GM19455 (cell line): ENCODE data around the gene PNMA8A.
"Not testable (repeated sequence)": the region's sequence is repeated elsewhere in the genome, so short reads cannot be mapped to it uniquely, and the experiment has no call there.

Experiments
- ATAC-seq: cut with Tn5 transposase; IDR thresholded peaks from one replicate; pipeline ENCODE4 v1.9.1; 2021; ENCODE audit not compliant: unreplicated experiment

The PNMA8A gene, protein sequence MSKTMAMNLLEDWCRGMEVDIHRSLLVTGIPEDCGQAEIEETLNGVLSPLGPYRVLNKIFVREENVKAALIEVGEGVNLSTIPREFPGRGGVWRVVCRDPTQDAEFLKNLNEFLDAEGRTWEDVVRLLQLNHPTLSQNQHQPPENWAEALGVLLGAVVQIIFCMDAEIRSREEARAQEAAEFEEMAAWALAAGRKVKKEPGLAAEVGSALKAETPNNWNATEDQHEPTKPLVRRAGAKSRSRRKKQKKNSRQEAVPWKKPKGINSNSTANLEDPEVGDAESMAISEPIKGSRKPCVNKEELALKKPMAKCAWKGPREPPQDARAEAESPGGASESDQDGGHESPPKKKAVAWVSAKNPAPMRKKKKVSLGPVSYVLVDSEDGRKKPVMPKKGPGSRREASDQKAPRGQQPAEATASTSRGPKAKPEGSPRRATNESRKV

GRCh38 chr19:46471116-46471733, at the start of gene PNMA8A:
Gene PNMA8A (minus strand): TSS chr19:46471563. CDS start chr19:46471035, 528 bp downstream.
- no peak for ATAC-seq

DNA sequence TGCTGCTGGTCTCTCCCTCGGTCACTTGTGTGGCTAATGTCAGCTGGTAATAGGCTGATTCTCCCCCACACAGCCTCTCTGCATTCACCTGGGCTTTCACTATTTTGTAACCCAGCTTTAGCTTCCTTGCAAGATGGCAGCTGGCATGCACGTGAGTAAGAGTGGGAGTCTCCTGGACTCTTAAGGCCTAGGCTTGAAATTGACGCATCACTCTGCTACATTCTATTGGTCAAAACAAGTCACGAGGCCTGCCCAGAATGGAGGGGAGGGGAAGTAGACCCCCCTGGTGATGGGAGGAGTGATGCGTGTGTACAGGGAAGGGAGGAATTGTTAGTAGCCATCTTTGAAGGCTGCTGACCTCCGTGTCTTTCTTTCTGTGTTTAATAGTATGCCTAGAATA, 49.3 kb upstream of the PNMA8A start:
- ATAC-seq = no peak

GRCh38 chr19:46517471-46517870, 46.1 kb upstream of the PNMA8A start:
- ATAC-seq = no peak

- ATAC-seq = no peak
These were observed 44.6 kb upstream of the PNMA8A start for GRCh38 chr19:46515879-46516350.

DNA sequence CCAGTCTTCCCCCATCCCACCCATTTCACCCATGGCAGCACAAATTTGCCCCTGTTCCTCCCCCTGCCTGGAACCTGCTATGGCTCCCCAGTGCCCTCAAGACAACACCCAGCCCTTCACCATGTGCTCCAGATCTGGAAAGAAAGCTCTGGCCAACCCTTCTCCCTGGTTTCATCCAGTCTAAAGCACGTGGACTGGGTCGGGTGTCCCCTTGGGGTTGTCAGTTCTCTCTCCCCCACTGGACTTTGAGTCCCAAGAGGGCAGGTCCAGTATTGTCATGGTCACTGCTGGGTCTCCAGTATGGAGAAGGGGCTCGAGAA, 43.9 kb upstream of the PNMA8A start:
- ATAC-seq = no peak

DNA sequence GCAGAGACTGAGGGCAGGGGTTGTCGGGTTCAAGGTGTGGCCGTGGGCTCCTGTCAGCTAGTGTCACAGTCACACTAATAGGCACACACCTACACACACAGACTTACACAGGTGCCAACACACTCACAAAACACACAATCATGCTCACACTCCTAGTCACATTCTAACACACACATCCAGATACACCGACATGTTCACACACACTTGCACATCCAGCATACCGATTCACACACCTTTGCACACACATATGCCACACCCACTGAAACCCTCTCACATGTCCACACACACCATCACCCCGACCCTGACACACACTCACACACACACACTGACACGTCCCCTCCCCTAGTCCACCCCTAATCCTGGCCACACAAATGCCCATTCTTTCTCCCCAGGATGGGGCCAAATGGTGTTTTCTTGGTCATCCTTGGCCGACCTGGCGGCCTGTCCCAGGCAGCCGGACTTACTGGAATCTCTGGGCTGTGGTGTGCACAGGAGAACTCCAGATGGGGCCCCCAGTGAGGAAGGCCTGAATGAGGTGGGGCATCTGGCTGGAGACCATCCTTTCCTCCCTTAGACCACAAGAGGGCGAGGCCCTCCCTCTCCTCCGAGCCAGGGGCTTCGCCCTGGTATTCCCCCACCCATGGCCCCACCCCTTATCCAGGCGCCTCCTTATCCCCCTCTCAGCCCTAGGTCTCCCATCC, 43.4 kb upstream of the PNMA8A start:
- ATAC-seq = no peak

GRCh38 chr19:46513461-46514236, 42.3 kb upstream of the PNMA8A start:
- no peak for ATAC-seq

DNA sequence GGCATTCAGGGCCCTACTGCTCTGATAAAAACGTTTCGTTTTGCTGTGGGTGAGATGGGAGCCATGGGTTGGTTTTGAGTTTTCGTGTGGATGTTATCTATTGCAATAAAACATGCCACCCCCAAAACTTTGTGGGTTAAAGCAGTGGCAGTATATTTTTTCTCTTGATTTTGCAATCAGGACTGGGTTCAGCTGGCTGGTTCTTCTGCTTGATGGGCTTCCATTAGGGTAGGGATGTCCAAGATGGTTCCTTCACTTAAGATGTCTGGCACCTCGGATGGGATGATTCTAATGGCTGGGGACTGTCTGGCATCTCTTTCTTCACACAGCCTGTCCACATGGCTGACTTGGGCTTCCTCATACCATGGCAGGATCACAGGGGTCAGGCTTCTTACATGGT, 39.9 kb upstream of the PNMA8A start:
- ATAC-seq = no peak

DNA sequence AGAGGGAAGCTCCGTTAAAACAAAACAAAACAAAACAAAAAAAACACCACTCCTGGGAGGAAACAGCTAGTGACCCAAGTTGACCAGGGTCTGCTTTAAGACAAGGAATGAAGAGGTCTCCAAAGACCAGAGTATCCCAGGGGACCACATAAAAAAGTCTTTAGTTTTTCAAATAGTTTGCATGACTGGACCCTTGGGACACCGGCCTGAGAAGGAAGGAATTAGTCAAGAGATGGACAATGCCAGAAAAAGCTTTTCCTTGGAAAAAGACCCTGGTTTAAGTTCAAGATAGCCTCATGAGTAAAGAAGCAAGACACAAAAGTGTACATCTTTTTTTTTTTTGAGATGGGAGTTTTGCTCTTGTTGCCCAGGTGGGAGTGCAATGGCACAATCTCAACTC, 36.8 kb upstream of the PNMA8A start:
- ATAC-seq = no peak

- no peak for ATAC-seq
These were observed 32.6 kb upstream of the PNMA8A start for GRCh38 chr19:46503848-46504453.

- ATAC-seq = no peak
These were observed 31.5 kb upstream of the PNMA8A start for GRCh38 chr19:46502891-46503290.

- ATAC-seq = no peak
These were observed 28.3 kb upstream of the PNMA8A start for GRCh38 chr19:46499692-46500091.

GRCh38 chr19:46497773-46498172, 26.4 kb upstream of the PNMA8A start:
- ATAC-seq = no peak

DNA sequence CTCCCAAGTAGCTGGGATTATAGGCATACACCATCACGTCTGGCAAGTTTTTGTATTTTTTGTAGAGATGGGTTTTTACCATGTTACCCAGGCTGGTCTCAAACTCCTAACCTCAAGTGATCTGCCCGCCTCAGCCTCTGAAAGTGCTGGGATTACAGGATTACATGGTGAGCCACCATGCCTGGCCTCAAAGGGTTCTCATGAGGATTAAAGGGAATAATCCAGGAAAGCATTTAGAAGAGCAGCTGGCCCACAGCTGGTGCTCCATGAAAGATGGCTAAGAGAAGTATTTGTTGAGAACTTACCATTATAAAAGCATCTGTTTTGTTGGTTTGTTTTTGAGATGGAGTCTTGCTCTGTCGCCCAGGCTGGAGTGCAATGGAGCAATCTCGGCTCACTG, 25.5 kb upstream of the PNMA8A start:
- ATAC-seq = not testable (repeated sequence)

- no peak for ATAC-seq
These were observed 24.9 kb upstream of the PNMA8A start for GRCh38 chr19:46496304-46496703.

DNA sequence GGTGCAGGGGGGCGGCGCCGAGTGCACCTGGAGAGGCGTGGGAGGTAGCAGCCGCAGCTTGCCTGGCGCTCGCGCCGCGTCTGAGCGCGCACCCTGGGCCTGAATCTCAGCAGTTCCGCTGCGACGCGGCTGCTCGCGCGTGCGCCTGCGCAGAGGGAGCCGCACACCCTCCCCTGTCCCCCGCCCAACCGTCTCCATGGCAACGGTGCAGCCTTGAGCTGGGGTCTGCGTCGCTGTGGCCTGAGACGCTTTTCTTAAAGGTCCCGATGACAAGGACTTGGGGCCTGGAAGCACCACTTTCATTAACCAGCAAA, 24.4 kb upstream of the PNMA8A start, which contains the start of gene PNMA8B:
Gene PNMA8B (minus strand): TSS at position 82 of the 314 bp plus-strand sequence. CDS start 402 bp downstream, outside the sequence.
- no peak for ATAC-seq

- no peak for ATAC-seq
These were observed 23.8 kb upstream of the PNMA8A start for GRCh38 chr19:46494941-46495785.

DNA sequence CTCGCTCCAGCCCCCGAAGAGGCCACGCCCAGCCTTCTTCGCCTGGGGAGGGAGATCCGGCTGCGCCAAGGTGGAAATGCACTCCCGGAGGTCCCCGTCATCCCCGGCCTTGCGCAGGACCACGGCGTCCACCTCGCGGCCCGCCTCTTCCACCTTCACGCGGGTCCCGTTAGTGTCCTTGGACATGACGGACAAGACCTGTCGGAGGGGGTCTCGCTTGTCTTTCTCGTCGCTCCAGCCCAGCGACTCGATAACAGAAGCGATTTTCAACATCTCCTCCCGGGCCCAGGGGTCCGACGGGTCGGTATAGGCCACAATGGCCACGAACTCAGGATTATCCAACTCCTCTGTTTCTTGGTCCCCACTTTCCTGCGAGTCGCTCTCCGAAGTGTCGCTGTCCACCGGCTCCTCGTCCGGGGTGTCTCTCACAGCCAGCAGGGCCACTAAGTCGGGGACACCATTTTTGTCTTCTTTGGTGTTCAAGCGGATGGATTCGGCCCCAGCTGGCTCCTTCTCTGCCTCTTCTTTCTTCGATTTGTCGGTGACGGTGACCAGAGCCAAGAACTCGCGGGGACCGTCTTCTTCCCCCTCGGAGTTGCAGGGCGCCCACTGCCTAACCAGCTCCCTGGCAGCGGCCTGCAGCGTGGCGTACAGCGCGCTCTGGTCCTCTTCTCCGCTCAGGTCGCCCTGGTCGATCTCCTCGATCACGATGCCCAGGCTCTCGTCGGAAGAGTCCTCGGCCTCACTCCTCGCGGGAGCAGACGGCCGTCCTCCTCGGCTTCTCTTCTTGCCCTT, 23.0 kb upstream of the PNMA8A start:
- ATAC-seq = no peak
